A549 (cell line): ENCODE measurements around the gene LRRC7.

Experiments
- HMGXB4 ChIP-seq: fragments of 250-450 bp; sonication (Bioruptor Pico); IDR thresholded peaks from 2 replicates; pipeline ENCODE4 v1.5.0; 2021; ENCODE audit warnings: mild to moderate bottlenecking, moderate library complexity, borderline replicate concordance
- JUN ChIP-seq, 2 experiments: fragments of >200 bp; sonication (Bioruptor Twin); formaldehyde crosslinking; IDR thresholded peaks; 2 replicates in 1 of 2; 3 replicates in 1 of 2; pipeline ENCODE4 v1.6.1; 2016 to 2017
- MAX ChIP-seq: IDR thresholded peaks from 2 replicates; pipeline ENCODE4 v1.6.1; 2012
- NFE2L2 ChIP-seq: fragments of 150-350 bp; conservative IDR thresholded peaks from 2 replicates; pipeline ENCODE4 v1.6.1; 2014; ENCODE audit warnings: low read length
- PHF8 ChIP-seq: fragments of 200-600 bp; sonication (generic); IDR thresholded peaks from 2 replicates; pipeline ENCODE4 v1.6.1; 2016; ENCODE audit warnings: low read depth, mild to moderate bottlenecking, antibody characterized with exemption, moderate library complexity, borderline replicate concordance
- POLR2A ChIP-seq: IDR thresholded peaks from 2 replicates; pipeline ENCODE4 v1.6.1; 2012; ENCODE audit warnings: mild to moderate bottlenecking, low read length
- RAD21 ChIP-seq, 2 experiments: fragments of >200 bp in 1 of 2; sonication (Bioruptor Twin) in 1 of 2; formaldehyde crosslinking in 1 of 2; IDR thresholded peaks in 1 of 2; conservative IDR thresholded peaks in 1 of 2; 2 replicates in 1 of 2; 3 replicates in 1 of 2; pipeline ENCODE4 v1.6.1; 2012 to 2018; ENCODE audit warnings: inconsistent platforms in 1 of 2
- RCOR1 ChIP-seq: fragments of 150-350 bp; IDR thresholded peaks from 2 replicates; pipeline ENCODE4 v1.6.1; 2014; ENCODE audit warnings: antibody characterized with exemption, low read length, low read depth
- REST ChIP-seq: fragments of 200-600 bp; sonication (generic); IDR thresholded peaks from 2 replicates; pipeline ENCODE4 v1.6.1; 2016; ENCODE audit warnings: antibody characterized with exemption, mild to moderate bottlenecking, moderate library complexity
- RFX5 ChIP-seq: fragments of 450-650 bp; IDR thresholded peaks from 2 replicates; pipeline ENCODE4 v1.7.1; 2014; ENCODE audit warnings: antibody characterized with exemption, mild to moderate bottlenecking, moderate library complexity
- RNF2 ChIP-seq: fragments of 200-600 bp; sonication (generic); IDR thresholded peaks from 2 replicates; pipeline ENCODE4 v1.6.1; 2016; ENCODE audit warnings: low read depth, mild to moderate bottlenecking, antibody characterized with exemption, moderate library complexity, borderline replicate concordance
- ZSCAN20 ChIP-seq: fragments of 250-450 bp; sonication (Bioruptor Pico); IDR thresholded peaks from 2 replicates; pipeline ENCODE4 v1.8.0; 2022; ENCODE audit warnings: mild to moderate bottlenecking, moderate library complexity
- TF ChIP-seq, protein P1 (sequence below): fragments of >200 bp; sonication (Bioruptor Twin); formaldehyde crosslinking; IDR thresholded peaks from 3 replicates; pipeline ENCODE4 v1.5.1; 2016
- TF ChIP-seq, protein P2 (sequence below): IDR thresholded peaks from 2 replicates; pipeline ENCODE4 v1.6.1; 2012; ENCODE audit warnings: low read depth, borderline replicate concordance

GRCh38 chr1:69836971-69837636 lies 269.4 kb downstream of the LRRC7 start:
- TF ChIP-seq RNF2 (no peak), MAX (no peak), PHF8 (no peak), POLR2A (no peak), RFX5 (no peak), HMGXB4 (no peak), JUN (IDR thresholded peaks at IDR 0.05) (no peak), REST (no peak), RCOR1 (no peak), RAD21 (conservative IDR thresholded peaks at IDR 0.05 in 1 of 2, IDR thresholded peaks at IDR 0.05 in 1 of 2) (no peak), ZSCAN20 (CRISPR knock-in tag) (no peak), NFE2L2 (no peak)
- TF ChIP-seq, protein P1, sequence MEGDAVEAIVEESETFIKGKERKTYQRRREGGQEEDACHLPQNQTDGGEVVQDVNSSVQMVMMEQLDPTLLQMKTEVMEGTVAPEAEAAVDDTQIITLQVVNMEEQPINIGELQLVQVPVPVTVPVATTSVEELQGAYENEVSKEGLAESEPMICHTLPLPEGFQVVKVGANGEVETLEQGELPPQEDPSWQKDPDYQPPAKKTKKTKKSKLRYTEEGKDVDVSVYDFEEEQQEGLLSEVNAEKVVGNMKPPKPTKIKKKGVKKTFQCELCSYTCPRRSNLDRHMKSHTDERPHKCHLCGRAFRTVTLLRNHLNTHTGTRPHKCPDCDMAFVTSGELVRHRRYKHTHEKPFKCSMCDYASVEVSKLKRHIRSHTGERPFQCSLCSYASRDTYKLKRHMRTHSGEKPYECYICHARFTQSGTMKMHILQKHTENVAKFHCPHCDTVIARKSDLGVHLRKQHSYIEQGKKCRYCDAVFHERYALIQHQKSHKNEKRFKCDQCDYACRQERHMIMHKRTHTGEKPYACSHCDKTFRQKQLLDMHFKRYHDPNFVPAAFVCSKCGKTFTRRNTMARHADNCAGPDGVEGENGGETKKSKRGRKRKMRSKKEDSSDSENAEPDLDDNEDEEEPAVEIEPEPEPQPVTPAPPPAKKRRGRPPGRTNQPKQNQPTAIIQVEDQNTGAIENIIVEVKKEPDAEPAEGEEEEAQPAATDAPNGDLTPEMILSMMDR = no peak
- TF ChIP-seq, protein P2, sequence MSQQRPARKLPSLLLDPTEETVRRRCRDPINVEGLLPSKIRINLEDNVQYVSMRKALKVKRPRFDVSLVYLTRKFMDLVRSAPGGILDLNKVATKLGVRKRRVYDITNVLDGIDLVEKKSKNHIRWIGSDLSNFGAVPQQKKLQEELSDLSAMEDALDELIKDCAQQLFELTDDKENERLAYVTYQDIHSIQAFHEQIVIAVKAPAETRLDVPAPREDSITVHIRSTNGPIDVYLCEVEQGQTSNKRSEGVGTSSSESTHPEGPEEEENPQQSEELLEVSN = no peak
